MM.1S (cell line): ENCODE data around the gene HYCC1.

Experiments
- DNase-seq: peaks from one replicate; pipeline ENCODE4 v3.0.0-alpha.2; 2015
- H2AFZ ChIP-seq: fragments of 300-600 bp; sonication (generic); 2 replicates; pipeline ENCODE4 v1.6.0; 2016; ENCODE audit warnings: antibody characterized with exemption, low read length
- H3F3A ChIP-seq: fragments of 300-600 bp; sonication (generic); 2 replicates; pipeline ENCODE4 v1.6.1; 2016; ENCODE audit warnings: mild to moderate bottlenecking, antibody characterized with exemption, low read length, moderate library complexity, mixed read lengths; ENCODE audit not compliant: insufficient read depth
- H3K27ac ChIP-seq: fragments of 300-600 bp; sonication (generic); 2 replicates; pipeline ENCODE4 v1.5.1; 2016; ENCODE audit warnings: mild to moderate bottlenecking, low read length
- H3K27me3 ChIP-seq: fragments of 300-600 bp; sonication (generic); replicated peaks from 2 replicates; pipeline ENCODE4 v1.6.0; 2016; ENCODE audit warnings: low read length; ENCODE audit not compliant: insufficient read depth
- H3K36me3 ChIP-seq: fragments of 300-600 bp; sonication (generic); replicated peaks from 2 replicates; pipeline ENCODE4 v1.6.1; 2016; ENCODE audit warnings: mild to moderate bottlenecking, low read length, mixed read lengths; ENCODE audit not compliant: insufficient read depth
- H3K4me1 ChIP-seq: fragments of 300-600 bp; sonication (generic); 2 replicates; pipeline ENCODE4 v1.6.1; 2016; ENCODE audit warnings: low read length, mixed read lengths
- H3K4me2 ChIP-seq: fragments of 300-600 bp; sonication (generic); 2 replicates; pipeline ENCODE4 v1.6.0; 2016; ENCODE audit warnings: low read depth, low read length
- H3K4me3 ChIP-seq: fragments of 300-600 bp; sonication (generic); 2 replicates; pipeline ENCODE4 v1.5.1; 2016; ENCODE audit warnings: low read length, mixed read lengths
- H3K79me2 ChIP-seq: fragments of 300-600 bp; sonication (generic); 2 replicates; pipeline ENCODE4 v1.6.1; 2016; ENCODE audit warnings: mixed run types, low read length, mixed read lengths
- H3K9ac ChIP-seq: fragments of 300-600 bp; sonication (generic); 2 replicates; pipeline ENCODE4 v1.6.1; 2016; ENCODE audit warnings: low read length, mixed read lengths
- H3K9me2 ChIP-seq: fragments of 300-600 bp; sonication (generic); replicated peaks from 2 replicates; pipeline ENCODE4 v1.6.1; 2016; ENCODE audit warnings: mild to moderate bottlenecking, low read length, mixed read lengths; ENCODE audit not compliant: insufficient read depth
- H3K9me3 ChIP-seq: fragments of 300-600 bp; sonication (generic); replicated peaks from 2 replicates; pipeline ENCODE4 v1.6.1; 2016; ENCODE audit warnings: mild to moderate bottlenecking, low read length, mixed read lengths; ENCODE audit not compliant: insufficient read depth
- H4K20me1 ChIP-seq: fragments of 300-600 bp; sonication (generic); 2 replicates; pipeline ENCODE4 v1.6.1; 2016; ENCODE audit warnings: mild to moderate bottlenecking, low read length, moderate library complexity, mixed read lengths; ENCODE audit not compliant: insufficient read depth
- EZH2 ChIP-seq: fragments of 300-600 bp; sonication (generic); optimal IDR thresholded peaks from 2 replicates; pipeline ENCODE3; 2017; ENCODE audit warnings: low read depth, mild to moderate bottlenecking, antibody characterized with exemption, low read length, mixed read lengths
- EZH2phosphoT487 ChIP-seq: fragments of 300-600 bp; sonication (generic); IDR thresholded peaks from 2 replicates; pipeline ENCODE4 v1.6.1; 2018; ENCODE audit warnings: antibody characterized with exemption, low read length
- TF ChIP-seq, protein P1 (sequence below): fragments of 300-600 bp; sonication (generic); IDR thresholded peaks from 2 replicates; pipeline ENCODE4 v1.5.1; 2016; ENCODE audit warnings: antibody characterized with exemption, low read length, mixed read lengths

HYCC1 gene

DNA sequence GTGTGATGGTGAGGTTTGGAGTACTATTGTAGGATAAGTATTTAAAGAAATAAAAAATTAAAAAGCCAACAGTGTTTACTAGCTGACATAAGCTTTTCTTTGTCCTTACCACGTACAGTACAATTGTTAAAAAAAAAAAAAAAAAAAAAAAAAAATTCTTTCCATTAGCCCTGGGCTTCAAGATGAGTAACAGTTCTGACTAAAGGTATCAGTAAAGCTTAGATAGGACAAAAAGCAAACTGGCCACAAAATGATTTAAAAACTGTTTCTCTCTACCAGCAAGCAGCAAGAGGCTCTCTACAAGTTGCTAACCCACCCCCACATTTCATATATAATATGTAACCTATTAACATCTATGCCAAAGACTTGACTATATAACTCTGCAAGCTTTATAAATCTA, 17.5 kb downstream of the HYCC1 start:
- no peak for DNase-seq
- Histone ChIP-seq H3K36me3 (0 out of 2 replicates have a peak, but pooled peaks cover 2% of the 10 kb centered on the region), H3K4me3 (no peak overlapping the region), H3K27me3 (no peaks in the 10 kb centered on the region), H3K9me2 (no peaks in the 10 kb centered on the region), H3K4me2 (no peak overlapping the region), H3K9ac (no peak overlapping the region), H3K4me1 (peaks cover 42% of the 10 kb centered on the region), H3K27ac (no peak overlapping the region), H3F3A (peaks cover 29% of the 10 kb centered on the region), H2AFZ (no peak overlapping the region), H3K79me2 (peaks cover 91% of the 10 kb centered on the region), H4K20me1 (no peaks in the 10 kb centered on the region), H3K9me3 (no peaks in the 10 kb centered on the region)
- TF ChIP-seq EZH2 (no peak), EZH2phosphoT487 (no peak)
- TF ChIP-seq, protein P1, sequence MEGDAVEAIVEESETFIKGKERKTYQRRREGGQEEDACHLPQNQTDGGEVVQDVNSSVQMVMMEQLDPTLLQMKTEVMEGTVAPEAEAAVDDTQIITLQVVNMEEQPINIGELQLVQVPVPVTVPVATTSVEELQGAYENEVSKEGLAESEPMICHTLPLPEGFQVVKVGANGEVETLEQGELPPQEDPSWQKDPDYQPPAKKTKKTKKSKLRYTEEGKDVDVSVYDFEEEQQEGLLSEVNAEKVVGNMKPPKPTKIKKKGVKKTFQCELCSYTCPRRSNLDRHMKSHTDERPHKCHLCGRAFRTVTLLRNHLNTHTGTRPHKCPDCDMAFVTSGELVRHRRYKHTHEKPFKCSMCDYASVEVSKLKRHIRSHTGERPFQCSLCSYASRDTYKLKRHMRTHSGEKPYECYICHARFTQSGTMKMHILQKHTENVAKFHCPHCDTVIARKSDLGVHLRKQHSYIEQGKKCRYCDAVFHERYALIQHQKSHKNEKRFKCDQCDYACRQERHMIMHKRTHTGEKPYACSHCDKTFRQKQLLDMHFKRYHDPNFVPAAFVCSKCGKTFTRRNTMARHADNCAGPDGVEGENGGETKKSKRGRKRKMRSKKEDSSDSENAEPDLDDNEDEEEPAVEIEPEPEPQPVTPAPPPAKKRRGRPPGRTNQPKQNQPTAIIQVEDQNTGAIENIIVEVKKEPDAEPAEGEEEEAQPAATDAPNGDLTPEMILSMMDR, result no peak

DNA sequence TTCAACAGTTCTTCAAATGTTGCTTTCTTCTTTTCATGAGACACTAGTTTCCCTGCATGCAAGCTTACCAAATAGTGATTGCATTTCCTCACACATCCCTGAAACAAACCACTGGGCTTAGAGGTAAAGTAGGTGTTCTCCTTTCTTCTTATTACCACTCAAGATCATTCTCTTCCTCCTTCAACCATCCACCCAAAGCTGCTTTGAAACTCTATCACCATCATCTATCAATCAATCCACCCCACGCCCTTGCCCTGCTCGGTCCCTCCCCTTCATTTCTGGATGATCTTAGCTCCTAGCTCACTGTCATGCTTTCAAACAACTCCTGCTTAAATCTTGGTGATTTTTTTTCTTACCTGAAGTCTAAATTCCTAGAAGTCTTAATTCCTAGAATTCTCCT, 18.9 kb downstream of the HYCC1 start:
- Histone ChIP-seq H3K79me2 (peaks cover 91% of the 10 kb centered on the region), H3K27ac (no peak overlapping the region), H3F3A (peaks cover 25% of the 10 kb centered on the region), H3K27me3 (no peaks in the 10 kb centered on the region), H3K4me1 (peaks cover 31% of the 10 kb centered on the region), H3K36me3 (0 out of 2 replicates have a peak, but pooled peaks cover 2% of the 10 kb centered on the region), H3K9me3 (no peaks in the 10 kb centered on the region), H4K20me1 (no peaks in the 10 kb centered on the region), H3K4me3 (no peak overlapping the region), H3K9ac (no peak overlapping the region), H2AFZ (no peak overlapping the region), H3K4me2 (no peak overlapping the region), H3K9me2 (no peaks in the 10 kb centered on the region)
- TF ChIP-seq, protein P1, result no peak
- TF ChIP-seq EZH2phosphoT487, result no peak
- TF ChIP-seq EZH2, result no peak
- no peak for DNase-seq

DNA sequence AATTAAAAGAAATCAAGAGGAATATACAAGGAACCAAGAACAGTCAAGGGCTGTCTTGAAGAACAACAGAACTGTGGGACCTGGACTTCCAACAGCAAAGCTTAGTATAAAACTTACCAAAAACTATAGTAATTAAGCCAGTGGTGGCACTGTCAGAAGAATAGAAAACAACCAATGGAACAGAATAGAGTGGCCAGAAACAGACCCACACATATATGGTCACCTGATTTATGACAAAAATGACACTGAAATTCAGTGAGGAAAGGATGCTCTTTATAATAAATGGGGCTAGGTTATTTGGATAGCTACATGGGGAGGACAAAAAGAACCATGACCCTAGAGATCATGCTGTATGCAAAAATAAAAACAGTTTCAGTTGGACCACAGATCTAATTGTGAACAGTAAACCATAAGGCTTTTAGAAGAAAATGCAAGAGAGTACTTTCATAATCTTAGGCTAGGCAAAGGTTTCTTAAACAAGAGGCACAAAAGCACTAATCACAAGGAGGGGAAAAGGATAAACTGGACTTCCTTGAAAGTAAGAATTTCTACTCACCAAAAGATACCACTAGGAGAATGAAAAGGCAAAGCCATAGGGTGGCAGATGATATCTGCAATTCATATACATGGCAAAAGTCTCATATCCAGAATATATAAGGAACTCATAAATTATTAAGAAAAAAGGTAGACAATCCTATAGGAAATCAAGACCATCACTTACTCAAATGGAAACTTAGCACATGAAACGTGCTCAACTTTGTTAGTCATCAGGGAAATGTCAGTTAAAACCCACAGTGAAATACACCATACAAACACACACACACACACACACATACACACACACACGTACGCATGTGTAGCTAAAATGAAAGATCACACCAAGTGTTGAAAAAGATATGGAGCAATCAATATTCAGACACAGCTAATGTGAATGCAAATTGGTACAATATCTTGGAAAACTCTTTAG, 20.8 kb downstream of the HYCC1 start:
- H3K9me3 ChIP-seq, result no peaks in the 10 kb centered on the region
- TF ChIP-seq EZH2 (no peak), EZH2phosphoT487 (no peak)
- TF ChIP-seq, protein P1, result no peak
- H2AFZ ChIP-seq, result no peak overlapping the region
- H3K36me3 ChIP-seq, result 0 out of 2 replicates have a peak, but pooled peaks cover 2% of the 10 kb centered on the region
- peak; percentile 73 for DNase-seq
- H3K4me2 ChIP-seq, result peak overlapping the region; percentile 46
- no peaks in the 10 kb centered on the region for H4K20me1 ChIP-seq
- H3K9ac ChIP-seq, result no peak overlapping the region
- no peaks in the 10 kb centered on the region for H3K9me2 ChIP-seq
- peaks cover 25% of the 10 kb centered on the region for H3F3A ChIP-seq
- H3K79me2 ChIP-seq, result peaks cover 84% of the 10 kb centered on the region
- peaks cover 31% of the 10 kb centered on the region for H3K4me1 ChIP-seq
- H3K27me3 ChIP-seq, result no peaks in the 10 kb centered on the region
- H3K4me3 ChIP-seq, result 0 out of 2 replicates have a peak overlapping the region, but pooled peaks have one; percentile 1
- H3K27ac ChIP-seq, result peak overlapping the region; percentile 56; the same call in 1 of the 2 replicates
